IMR-90 (cell line): ENCODE measurements around the gene PRKCE. TPM values are rescaled to one million over a fixed set of nuclear protein-coding genes. Genes with fewer than 3 reads are reported as not detected.

Source experiments
- ATAC-seq: fragments of 200-7000 bp; cut with Tn5 transposase; 2 replicates; pipeline ENCODE4 v1.9.1; 2020; ENCODE audit warnings: low read depth, mild to moderate bottlenecking, moderate library complexity
- BruUV-seq: library from RNA; stranded (reverse); fragments of 400-500 nt; replicated peaks from 2 replicates; lab custom pipeline; 2021; lab: Mats Ljungman, UMichigan
- CTCF ChIA-PET: fragments of 300-600 bp; formaldehyde crosslinking; extraction: SDS; loops from one replicate; lab custom pipeline; 2021; ENCODE audit warnings: antibody characterized with exemption; lab: Yijun Ruan, JAX
- POLR2A ChIA-PET: fragments of 300-600 bp; sonication (Branson Sonifier 250); formaldehyde crosslinking; loops from one replicate; lab custom pipeline; 2022; ENCODE audit warnings: antibody characterized with exemption; ENCODE audit not compliant: unreplicated experiment; lab: Charles Lee
- DNase-seq: peaks from one replicate; pipeline ENCODE4 v3.0.0; 2013
- H2AFZ ChIP-seq: replicated peaks from 2 replicates; pipeline ENCODE3; 2013; ENCODE audit warnings: low read length, mild to moderate bottlenecking; ENCODE audit not compliant: poor library complexity
- H2AK5ac ChIP-seq: 2 replicates; pipeline ENCODE4 v1.6.1; 2013; ENCODE audit warnings: low read depth, low read length, inconsistent platforms
- H2AK9ac ChIP-seq: replicated peaks from 2 replicates; pipeline ENCODE3; 2013; ENCODE audit warnings: mild to moderate bottlenecking, low read depth, low read length, moderate library complexity; ENCODE audit not compliant: poor library complexity
- H2BK120ac ChIP-seq: 2 replicates; pipeline ENCODE4 v1.6.1; 2013; ENCODE audit warnings: low read depth, low read length, inconsistent platforms
- H2BK15ac ChIP-seq: 3 replicates; pipeline ENCODE4 v1.6.1; 2013; ENCODE audit warnings: low read depth, low read length, inconsistent platforms
- H2BK20ac ChIP-seq: 2 replicates; pipeline ENCODE4 v1.6.1; 2013; ENCODE audit warnings: low read depth, mild to moderate bottlenecking, inconsistent platforms, low read length, moderate library complexity
- H2BK5ac ChIP-seq: 2 replicates; pipeline ENCODE4 v1.6.1; 2013; ENCODE audit warnings: mild to moderate bottlenecking, low read depth, low read length, inconsistent platforms; ENCODE audit not compliant: poor library complexity, severe bottlenecking
- H3K14ac ChIP-seq: replicated peaks from 2 replicates; pipeline ENCODE4 v1.6.1; 2013; ENCODE audit warnings: low read depth, low read length, inconsistent platforms
- H3K18ac ChIP-seq: 2 replicates; pipeline ENCODE4 v1.6.1; 2013; ENCODE audit warnings: low read depth, low read length, control low read depth
- H3K23ac ChIP-seq: 2 replicates; pipeline ENCODE4 v1.6.1; 2013; ENCODE audit warnings: low read depth, low read length, inconsistent platforms
- H3K27ac ChIP-seq: 2 replicates; pipeline ENCODE4 v1.5.1; 2013; ENCODE audit warnings: mild to moderate bottlenecking, control low read depth, low read length; ENCODE audit not compliant: insufficient read depth
- H3K27me3 ChIP-seq: 2 replicates; pipeline ENCODE4 v1.6.1; 2013; ENCODE audit warnings: low read length; ENCODE audit not compliant: control insufficient read depth, insufficient read depth
- H3K36me3 ChIP-seq: 2 replicates; pipeline ENCODE4 v1.6.1; 2013; ENCODE audit warnings: low read length, mixed read lengths; ENCODE audit not compliant: control insufficient read depth, insufficient read depth
- H3K4ac ChIP-seq: 2 replicates; pipeline ENCODE4 v1.6.1; 2013; ENCODE audit warnings: low read depth, low read length, inconsistent platforms
- H3K4me1 ChIP-seq: 2 replicates; pipeline ENCODE4 v1.6.1; 2013; ENCODE audit warnings: low read length, mixed read lengths; ENCODE audit not compliant: control insufficient read depth, insufficient read depth
- H3K4me2 ChIP-seq: 2 replicates; pipeline ENCODE4 v1.6.1; 2013; ENCODE audit warnings: low read depth, mild to moderate bottlenecking, control low read depth, low read length, moderate library complexity
- H3K4me3 ChIP-seq: 2 replicates; pipeline ENCODE4 v1.5.1; 2013; ENCODE audit warnings: low read depth, mild to moderate bottlenecking, control low read depth, low read length, moderate library complexity; ENCODE audit not compliant: insufficient read depth
- H3K56ac ChIP-seq: 2 replicates; pipeline ENCODE4 v1.6.1; 2013; ENCODE audit warnings: low read length, inconsistent platforms; ENCODE audit not compliant: insufficient read depth; ENCODE audit errors: extremely low read depth
- H3K79me1 ChIP-seq, 2 experiments: 2 replicates each; pipeline ENCODE4 v1.6.1; 2013; ENCODE audit warnings: low read length in 2 of 2, inconsistent platforms in 1 of 2, low read depth in 1 of 2
- H3K9ac ChIP-seq: 2 replicates; pipeline ENCODE4 v1.6.1; 2013; ENCODE audit warnings: low read depth, low read length, control low read depth
- H3K9me1 ChIP-seq: 2 replicates; pipeline ENCODE4 v1.6.1; 2013; ENCODE audit warnings: low read length, inconsistent platforms; ENCODE audit not compliant: insufficient read depth
- H3K9me3 ChIP-seq: 2 replicates; pipeline ENCODE4 v1.6.1; 2013; ENCODE audit warnings: low read length; ENCODE audit not compliant: control insufficient read depth, insufficient read depth
- H4K20me1 ChIP-seq: 2 replicates; pipeline ENCODE4 v1.6.1; 2013; ENCODE audit warnings: low read length, inconsistent platforms; ENCODE audit not compliant: insufficient read depth
- H4K5ac ChIP-seq: 2 replicates; pipeline ENCODE4 v1.6.1; 2013; ENCODE audit warnings: mild to moderate bottlenecking, low read depth, low read length, control low read depth
- H4K8ac ChIP-seq, 2 experiments: 2 replicates each; pipeline ENCODE4 v1.6.1; 2013; ENCODE audit warnings: low read depth in 2 of 2, low read length in 2 of 2, control low read depth in 1 of 2, inconsistent platforms in 1 of 2
- H4K91ac ChIP-seq: 2 replicates; pipeline ENCODE4 v1.6.1; 2013; ENCODE audit warnings: low read depth, low read length, inconsistent platforms; ENCODE audit not compliant: insufficient read depth
- BHLHE40 ChIP-seq: fragments of 150-350 bp; IDR thresholded peaks from 2 replicates; pipeline ENCODE4 v1.6.1; 2016; ENCODE audit warnings: mild to moderate bottlenecking, low read depth, low read length
- CEBPB ChIP-seq: IDR thresholded peaks from 2 replicates; pipeline ENCODE4 v1.6.1; 2012; ENCODE audit warnings: low read depth, low read length, improper control_type of control experiment
- CHD1 ChIP-seq: IDR thresholded peaks from 2 replicates; pipeline ENCODE4 v1.6.1; 2012; ENCODE audit warnings: low read depth, low read length, improper control_type of control experiment
- FOS ChIP-seq: fragments of 150-350 bp; IDR thresholded peaks from 2 replicates; pipeline ENCODE4 v1.6.1; 2016; ENCODE audit warnings: low read depth, low read length
- MAFK ChIP-seq: IDR thresholded peaks from 2 replicates; pipeline ENCODE4 v1.6.1; 2012; ENCODE audit warnings: low read depth, low read length, improper control_type of control experiment
- MAZ ChIP-seq: IDR thresholded peaks from 2 replicates; pipeline ENCODE4 v1.6.1; 2012; ENCODE audit warnings: low read depth, mild to moderate bottlenecking, low read length, improper control_type of control experiment, moderate library complexity, borderline replicate concordance
- MXI1 ChIP-seq: IDR thresholded peaks from 2 replicates; pipeline ENCODE4 v1.6.1; 2012; ENCODE audit warnings: low read depth, mild to moderate bottlenecking, low read length, moderate library complexity, borderline replicate concordance
- NFE2L2 ChIP-seq: fragments of 150-350 bp; IDR thresholded peaks from 2 replicates; pipeline ENCODE4 v1.6.1; 2016; ENCODE audit warnings: low read depth, mild to moderate bottlenecking, low read length
- POLR2A ChIP-seq: IDR thresholded peaks from 2 replicates; pipeline ENCODE4 v1.6.1; 2012; ENCODE audit warnings: mild to moderate bottlenecking, low read depth, low read length
- RAD21 ChIP-seq: IDR thresholded peaks from 2 replicates; pipeline ENCODE4 v1.6.1; 2012; ENCODE audit warnings: low read length, improper control_type of control experiment
- RCOR1 ChIP-seq: IDR thresholded peaks from 2 replicates; pipeline ENCODE4 v1.6.1; 2012; ENCODE audit warnings: mild to moderate bottlenecking, low read length, improper control_type of control experiment; ENCODE audit not compliant: insufficient replicate concordance
- RFX5 ChIP-seq: IDR thresholded peaks from 2 replicates; pipeline ENCODE4 v1.8.0; 2012; ENCODE audit warnings: low read depth, mild to moderate bottlenecking, low read length, moderate library complexity
- SMC3 ChIP-seq: fragments of 150-350 bp; IDR thresholded peaks from 2 replicates; pipeline ENCODE4 v1.6.1; 2016; ENCODE audit warnings: low read depth, mild to moderate bottlenecking, antibody characterized with exemption, low read length, moderate library complexity
- WGBS, 2 experiments: methylation state at CpG; one replicate each; pipeline versions ENCODE4 v1.1.5 to v1.1.7; 2013; ENCODE audit warnings: missing lambda C conversion rate in 2 of 2; ENCODE audit not compliant: insufficient read length in 1 of 2; ENCODE audit errors: extremely low coverage in 2 of 2; 5-methylcytosine and 5-hydroxymethylcytosine counted together
- dilution Hi-C: fragments of 300-500 bp; cut with HindIII; formaldehyde crosslinking; loops from one replicate; pipeline ENCODE4 v1.14.3; 2018; ENCODE audit warnings: low sequenced_read_pairs; ENCODE audit not compliant: unreplicated experiment
- in situ Hi-C: fragments of 300-500 bp; cut with MboI; formaldehyde crosslinking; loops from 3 replicates; pipeline ENCODE4 v1.14.3; 2019; ENCODE audit warnings: low sequenced_read_pairs, inconsistent platforms, mixed read lengths
- intact Hi-C: fragments of 100-400 bp; cut with micrococcal nuclease; formaldehyde crosslinking; loops from 2 replicates; pipeline ENCODE4 v1.10.0; 2022
- polyA plus RNA-seq, 3 experiments: library from polyadenylated mRNA; depleted of rRNA; stranded (reverse); fragments of >200 nt; gene quantifications; 2 replicates each; pipeline ENCODE4 v1.2.3, GENCODE V29; 2012; ENCODE audit warnings: low replicate concordance in 1 of 3
- total RNA-seq: library from RNA; depleted of rRNA; stranded (reverse); fragments of >200 nt; gene quantifications from 2 replicates; pipeline ENCODE4 v1.2.3, GENCODE V29; 2012
- TF ChIP-seq, protein P1 (sequence below): conservative IDR thresholded peaks from 2 replicates; pipeline ENCODE4 v1.5.1; 2012; ENCODE audit warnings: mild to moderate bottlenecking, low read depth, low read length, improper control_type of control experiment
- TF ChIP-seq, protein P2 (sequence below): fragments of 150-350 bp; IDR thresholded peaks from 2 replicates; pipeline ENCODE4 v1.6.1; 2016; ENCODE audit warnings: low read depth, mild to moderate bottlenecking, low read length, moderate library complexity, borderline replicate concordance
- TF ChIP-seq, protein P3 (sequence below): fragments of 150-350 bp; IDR thresholded peaks from 2 replicates; pipeline ENCODE4 v1.6.1; 2017; ENCODE audit warnings: mild to moderate bottlenecking, antibody characterized with exemption, low read length, low read depth

PRKCE gene
- total and polyA plus RNA-seq, 2 of the 4 experiments (the other 2 are of a cell fraction): 8.1 to 32.4 TPM

DNA sequence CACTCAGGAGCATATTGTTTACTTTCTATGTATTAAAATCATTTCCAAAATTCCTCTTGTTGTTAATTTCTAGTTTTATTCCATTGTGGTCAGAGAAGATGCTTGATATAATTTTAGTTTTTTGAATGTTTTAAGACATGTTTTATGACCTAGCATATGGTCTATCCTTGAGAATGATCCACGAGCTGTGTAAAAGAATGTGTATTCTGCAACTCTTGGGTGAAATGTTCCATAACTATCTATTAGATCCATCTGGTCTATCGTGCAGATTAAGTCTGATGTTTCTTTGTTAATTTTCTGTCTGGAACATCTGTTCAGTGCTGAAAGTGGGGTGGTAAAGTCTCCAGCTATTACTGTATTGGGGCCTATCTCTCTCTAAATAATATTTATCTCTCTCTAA lies 562.4 kb downstream of the PRKCE start:
- no peak overlapping the region for H3K23ac ChIP-seq
- H2BK20ac ChIP-seq: no peak overlapping the region
- H3K27me3 ChIP-seq: no peaks in the 10 kb centered on the region
- no CpG with 5 or more reads among the region's 2 CpGs for WGBS, 2 experiments
- ChIA-PET CTCF (no interaction called here), POLR2A (no interaction called here)
- no peak overlapping the region for H2BK15ac ChIP-seq
- H3K56ac ChIP-seq: no peak overlapping the region
- no peaks in the 10 kb centered on the region for H3K36me3 ChIP-seq
- H4K8ac ChIP-seq: no peak overlapping the region
- no peak overlapping the region for H3K9ac ChIP-seq
- H3K9me3 ChIP-seq: peaks cover 11% of the 10 kb centered on the region
- no peak overlapping the region for H2AK5ac ChIP-seq
- H3K4me3 ChIP-seq: no peak overlapping the region
- H3K4me1 ChIP-seq: peaks cover 6% of the 10 kb centered on the region
- H4K5ac ChIP-seq: no peak overlapping the region
- no peak for DNase-seq
- H3K14ac ChIP-seq: no peak overlapping the region
- no peak for ATAC-seq
- intact Hi-C loops: no loop called here
- in situ Hi-C loops: no loop called here
- H3K79me1 ChIP-seq: no peaks in the 10 kb centered on the region
- no peak overlapping the region for H2BK120ac ChIP-seq
- no peak overlapping the region for H2BK5ac ChIP-seq
- no peak overlapping the region for H2AFZ ChIP-seq
- H3K9me1 ChIP-seq: peaks cover 5% of the 10 kb centered on the region; the same call in 1 of the 2 replicates
- dilution Hi-C loops: no loop called here
- no peak overlapping the region for H4K91ac ChIP-seq
- H2AK9ac ChIP-seq: no peak overlapping the region
- no peak overlapping the region for H3K27ac ChIP-seq
- no peak overlapping the region for H3K4me2 ChIP-seq
- H3K4ac ChIP-seq: no peak overlapping the region
- no peaks in the 10 kb centered on the region for H4K20me1 ChIP-seq
- TF ChIP-seq MAZ: no peak
- no peak for TF ChIP-seq MXI1
- TF ChIP-seq, protein P1, sequence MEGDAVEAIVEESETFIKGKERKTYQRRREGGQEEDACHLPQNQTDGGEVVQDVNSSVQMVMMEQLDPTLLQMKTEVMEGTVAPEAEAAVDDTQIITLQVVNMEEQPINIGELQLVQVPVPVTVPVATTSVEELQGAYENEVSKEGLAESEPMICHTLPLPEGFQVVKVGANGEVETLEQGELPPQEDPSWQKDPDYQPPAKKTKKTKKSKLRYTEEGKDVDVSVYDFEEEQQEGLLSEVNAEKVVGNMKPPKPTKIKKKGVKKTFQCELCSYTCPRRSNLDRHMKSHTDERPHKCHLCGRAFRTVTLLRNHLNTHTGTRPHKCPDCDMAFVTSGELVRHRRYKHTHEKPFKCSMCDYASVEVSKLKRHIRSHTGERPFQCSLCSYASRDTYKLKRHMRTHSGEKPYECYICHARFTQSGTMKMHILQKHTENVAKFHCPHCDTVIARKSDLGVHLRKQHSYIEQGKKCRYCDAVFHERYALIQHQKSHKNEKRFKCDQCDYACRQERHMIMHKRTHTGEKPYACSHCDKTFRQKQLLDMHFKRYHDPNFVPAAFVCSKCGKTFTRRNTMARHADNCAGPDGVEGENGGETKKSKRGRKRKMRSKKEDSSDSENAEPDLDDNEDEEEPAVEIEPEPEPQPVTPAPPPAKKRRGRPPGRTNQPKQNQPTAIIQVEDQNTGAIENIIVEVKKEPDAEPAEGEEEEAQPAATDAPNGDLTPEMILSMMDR: no peak
- no peak for TF ChIP-seq RAD21
- TF ChIP-seq RCOR1: no peak
- no peak for TF ChIP-seq SMC3
- TF ChIP-seq BHLHE40: no peak
- no peak for TF ChIP-seq MAFK
- no peak for TF ChIP-seq CHD1
- TF ChIP-seq POLR2A: no peak
- TF ChIP-seq, protein P2, sequence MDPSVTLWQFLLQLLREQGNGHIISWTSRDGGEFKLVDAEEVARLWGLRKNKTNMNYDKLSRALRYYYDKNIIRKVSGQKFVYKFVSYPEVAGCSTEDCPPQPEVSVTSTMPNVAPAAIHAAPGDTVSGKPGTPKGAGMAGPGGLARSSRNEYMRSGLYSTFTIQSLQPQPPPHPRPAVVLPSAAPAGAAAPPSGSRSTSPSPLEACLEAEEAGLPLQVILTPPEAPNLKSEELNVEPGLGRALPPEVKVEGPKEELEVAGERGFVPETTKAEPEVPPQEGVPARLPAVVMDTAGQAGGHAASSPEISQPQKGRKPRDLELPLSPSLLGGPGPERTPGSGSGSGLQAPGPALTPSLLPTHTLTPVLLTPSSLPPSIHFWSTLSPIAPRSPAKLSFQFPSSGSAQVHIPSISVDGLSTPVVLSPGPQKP: no peak
- TF ChIP-seq RFX5: no peak
- no peak for TF ChIP-seq NFE2L2
- TF ChIP-seq FOS: no peak
- TF ChIP-seq CEBPB: no peak
- TF ChIP-seq, protein P3, sequence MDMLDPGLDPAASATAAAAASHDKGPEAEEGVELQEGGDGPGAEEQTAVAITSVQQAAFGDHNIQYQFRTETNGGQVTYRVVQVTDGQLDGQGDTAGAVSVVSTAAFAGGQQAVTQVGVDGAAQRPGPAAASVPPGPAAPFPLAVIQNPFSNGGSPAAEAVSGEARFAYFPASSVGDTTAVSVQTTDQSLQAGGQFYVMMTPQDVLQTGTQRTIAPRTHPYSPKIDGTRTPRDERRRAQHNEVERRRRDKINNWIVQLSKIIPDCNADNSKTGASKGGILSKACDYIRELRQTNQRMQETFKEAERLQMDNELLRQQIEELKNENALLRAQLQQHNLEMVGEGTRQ: no peak
- no peak overlapping the region for H3K18ac ChIP-seq
- BruUV-seq: no TSS peak
